B cell (primary cell): ENCODE measurements around the gene BHLHE41. TPM values are rescaled to one million over a fixed set of nuclear protein-coding genes. Genes with fewer than 3 reads are reported as not detected.

ENCODE experiments used
- ATAC-seq: fragments of 200-7000 bp; cut with Tn5 transposase; one replicate; pipeline ENCODE4 v1.10.0; 2021; ENCODE audit warnings: low read depth, mild to moderate bottlenecking, moderate number of reproducible peaks, moderate library complexity
- CTCF ChIA-PET: fragments of 350-600 bp; sonication (Branson Sonifier 250); formaldehyde crosslinking; loops from one replicate; lab custom pipeline; 2021; ENCODE audit warnings: antibody characterized with exemption, inconsistent platforms; lab: Charles Lee
- POLR2A ChIA-PET: fragments of 350-600 bp; sonication (Branson Sonifier 250); formaldehyde crosslinking; loops from one replicate; lab custom pipeline; 2021; ENCODE audit warnings: antibody characterized with exemption; lab: Charles Lee
- DNase-seq: peaks from one replicate; pipeline ENCODE4 v3.0.0; 2013
- H2AFZ ChIP-seq: 2 replicates; pipeline ENCODE4 v1.6.1; 2012; ENCODE audit warnings: mild to moderate bottlenecking, low read depth, low read length; ENCODE audit not compliant: insufficient read depth, poor library complexity, severe bottlenecking
- H3K27ac ChIP-seq, 2 donors: 1 replicate in 1 of 2; 2 replicates in 1 of 2; pipeline ENCODE4 v1.5.1; 2012 to 2013; ENCODE audit warnings: low read length in 2 of 2, mild to moderate bottlenecking in 2 of 2, moderate library complexity in 1 of 2
- H3K27me3 ChIP-seq, 4 experiments: fragments of 200-600 bp in 1 of 4; sonication (generic) in 1 of 4; replicated peaks in 1 of 4; 1 replicate in 2 of 4; 2 replicates in 2 of 4; pipeline versions ENCODE4 v1.6.1 to v1.7.0; 2013 to 2016; ENCODE audit warnings: low read length in 3 of 4, mild to moderate bottlenecking in 2 of 4, mixed read lengths in 1 of 4, moderate library complexity in 1 of 4; ENCODE audit not compliant: insufficient read depth in 4 of 4, control insufficient read depth in 3 of 4; ENCODE audit errors: control extremely low read depth in 1 of 4
- H3K36me3 ChIP-seq, 2 experiments: replicated peaks in 1 of 2; 1 replicate in 1 of 2; 2 replicates in 1 of 2; pipeline versions ENCODE4 v1.6.1 to v1.7.1; 2013; ENCODE audit warnings: low read length in 1 of 2; ENCODE audit not compliant: insufficient read depth in 2 of 2, control insufficient read depth in 1 of 2; ENCODE audit errors: control extremely low read depth in 1 of 2, extremely low read depth in 1 of 2
- H3K4me1 ChIP-seq, 2 donors: fragments of 200-600 bp in 1 of 2; sonication (generic) in 1 of 2; 1 replicate in 1 of 2; 2 replicates in 1 of 2; pipeline versions ENCODE4 v1.5.1 to v1.6.1; 2013 to 2017; ENCODE audit warnings: low read length in 2 of 2; ENCODE audit not compliant: control insufficient read depth in 2 of 2, insufficient read depth in 2 of 2
- H3K4me2 ChIP-seq: replicated peaks from 2 replicates; pipeline ENCODE3; 2012; ENCODE audit warnings: mild to moderate bottlenecking, low read depth, low read length; ENCODE audit not compliant: poor library complexity, severe bottlenecking
- H3K4me3 ChIP-seq, 5 experiments: fragments of 200-600 bp in 1 of 5; sonication (generic) in 1 of 5; 1 replicate in 3 of 5; 2 replicates in 2 of 5; pipeline versions ENCODE4 v1.5.1 to v1.7.0; 2011 to 2016; ENCODE audit warnings: low read length in 4 of 5, mild to moderate bottlenecking in 4 of 5, low read depth in 2 of 5, control low read depth in 1 of 5, moderate library complexity in 1 of 5; ENCODE audit not compliant: insufficient read depth in 1 of 5; ENCODE audit errors: control extremely low read depth in 1 of 5, extremely low read depth in 1 of 5
- H3K79me2 ChIP-seq: fragments of 200-600 bp; sonication (generic); one replicate; pipeline ENCODE4 v1.6.0; 2016; ENCODE audit warnings: low read length; ENCODE audit not compliant: control insufficient read depth, insufficient read depth
- H3K9ac ChIP-seq: fragments of 200-600 bp; sonication (generic); 2 replicates; pipeline ENCODE4 v1.6.1; 2017; ENCODE audit warnings: mild to moderate bottlenecking, low read length, moderate library complexity
- H3K9me3 ChIP-seq, 3 donors: one replicate each; pipeline versions ENCODE4 v1.6.1 to v1.7.1; 2013; ENCODE audit warnings: low read length in 2 of 3; ENCODE audit not compliant: control insufficient read depth in 2 of 3, insufficient read depth in 1 of 3; ENCODE audit errors: control extremely low read depth in 1 of 3
- H4K20me1 ChIP-seq: 2 replicates; pipeline ENCODE4 v1.6.0; 2012; ENCODE audit warnings: mild to moderate bottlenecking, low read length; ENCODE audit not compliant: insufficient read depth, control insufficient read depth, poor library complexity, severe bottlenecking
- H3K27ac Mint-ChIP-seq: one replicate; pipeline ENCODE4 v1.8.0; 2021; ENCODE audit warnings: mixed read lengths
- H3K27me3 Mint-ChIP-seq: one replicate; pipeline ENCODE4 v1.8.0; 2021; ENCODE audit warnings: mixed read lengths
- H3K4me1 Mint-ChIP-seq: one replicate; pipeline ENCODE4 v1.8.0; 2021; ENCODE audit warnings: mixed read lengths
- H3K4me3 Mint-ChIP-seq: one replicate; pipeline ENCODE4 v1.8.0; 2021; ENCODE audit warnings: mixed read lengths
- H3K9me3 Mint-ChIP-seq: one replicate; pipeline ENCODE4 v1.8.0; 2022; ENCODE audit warnings: mixed read lengths; ENCODE audit not compliant: insufficient read depth
- EZH2 ChIP-seq: IDR thresholded peaks from 2 replicates; pipeline ENCODE4 v1.6.1; 2012; ENCODE audit warnings: borderline replicate concordance, low read depth, mild to moderate bottlenecking, moderate library complexity, low read length; ENCODE audit not compliant: insufficient read depth, poor library complexity, severe bottlenecking
- WGBS: methylation state at CpG from one replicate; pipeline ENCODE4 v1.1.5; 2013; ENCODE audit warnings: missing lambda C conversion rate; ENCODE audit not compliant: insufficient coverage; 5-methylcytosine and 5-hydroxymethylcytosine counted together
- intact Hi-C: fragments of 100-400 bp; cut with micrococcal nuclease; formaldehyde crosslinking; loops from one replicate; pipeline ENCODE4 v1.10.0; 2022
- polyA plus RNA-seq: library from polyadenylated mRNA; depleted of rRNA; stranded (reverse); fragments of >200 nt; gene quantifications from 2 replicates; pipeline ENCODE4 v1.2.3, GENCODE V29; 2012
- total RNA-seq, 2 donors: library from RNA; stranded (reverse); fragments of 120-200 nt in 1 of 2; gene quantifications; 1 replicate in 1 of 2; 2 replicates in 1 of 2; pipeline versions ENCODE4 v1.2.3 to v1.2.4, GENCODE V29; 2013 to 2022
- TF ChIP-seq, protein P1 (sequence below): fragments of 200-600 bp; IDR thresholded peaks from one replicate; pipeline ENCODE4 v1.8.0; 2022; ENCODE audit warnings: antibody characterized with exemption, mild to moderate bottlenecking

The BHLHE41 gene
- total and polyA plus RNA-seq, 2 donors (not counting 1 experiment from before 2014, with no cell fraction given): 12.0 to 57.2 TPM

GRCh38 chr12:26101350-26101734, 23.5 kb downstream of the BHLHE41 start:
- Histone ChIP-seq H3K9ac (no peak overlapping the region), H3K79me2 (no peaks in the 10 kb centered on the region), H4K20me1 (no peaks in the 10 kb centered on the region), H3K4me2 (no peak overlapping the region), H3K27ac (no peak overlapping the region), H3K36me3 (no peaks in the 10 kb centered on the region), H3K4me1 (no peaks in the 10 kb centered on the region), H3K9me3 (no peaks in the 10 kb centered on the region), H3K4me3 (no peak overlapping the region), H2AFZ (no peak overlapping the region), H3K27me3 (no peaks in the 10 kb centered on the region)
- 84% methylated on average over 2 of the region's 3 CpGs for WGBS
- intact Hi-C loops: no loop called here
- CTCF ChIA-PET: interaction anchor here (1.1 to 3.0 kb wide), 2 partner anchors 18 to 513 kb away, joined by 6 to 9 read pairs; no protein-coding TSS in a partner anchor
- Mint-ChIP-seq H3K4me1 (no peaks in the 10 kb centered on the region), H3K27me3 (no peaks in the 10 kb centered on the region), H3K4me3 (no peak overlapping the region), H3K9me3 (no peaks in the 10 kb centered on the region), H3K27ac (no peak overlapping the region)
- TF ChIP-seq, protein P1, sequence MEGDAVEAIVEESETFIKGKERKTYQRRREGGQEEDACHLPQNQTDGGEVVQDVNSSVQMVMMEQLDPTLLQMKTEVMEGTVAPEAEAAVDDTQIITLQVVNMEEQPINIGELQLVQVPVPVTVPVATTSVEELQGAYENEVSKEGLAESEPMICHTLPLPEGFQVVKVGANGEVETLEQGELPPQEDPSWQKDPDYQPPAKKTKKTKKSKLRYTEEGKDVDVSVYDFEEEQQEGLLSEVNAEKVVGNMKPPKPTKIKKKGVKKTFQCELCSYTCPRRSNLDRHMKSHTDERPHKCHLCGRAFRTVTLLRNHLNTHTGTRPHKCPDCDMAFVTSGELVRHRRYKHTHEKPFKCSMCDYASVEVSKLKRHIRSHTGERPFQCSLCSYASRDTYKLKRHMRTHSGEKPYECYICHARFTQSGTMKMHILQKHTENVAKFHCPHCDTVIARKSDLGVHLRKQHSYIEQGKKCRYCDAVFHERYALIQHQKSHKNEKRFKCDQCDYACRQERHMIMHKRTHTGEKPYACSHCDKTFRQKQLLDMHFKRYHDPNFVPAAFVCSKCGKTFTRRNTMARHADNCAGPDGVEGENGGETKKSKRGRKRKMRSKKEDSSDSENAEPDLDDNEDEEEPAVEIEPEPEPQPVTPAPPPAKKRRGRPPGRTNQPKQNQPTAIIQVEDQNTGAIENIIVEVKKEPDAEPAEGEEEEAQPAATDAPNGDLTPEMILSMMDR: no peak
- no peak for TF ChIP-seq EZH2
- POLR2A ChIA-PET: no interaction called here
- ATAC-seq (no peak), DNase-seq (no peak)

DNA sequence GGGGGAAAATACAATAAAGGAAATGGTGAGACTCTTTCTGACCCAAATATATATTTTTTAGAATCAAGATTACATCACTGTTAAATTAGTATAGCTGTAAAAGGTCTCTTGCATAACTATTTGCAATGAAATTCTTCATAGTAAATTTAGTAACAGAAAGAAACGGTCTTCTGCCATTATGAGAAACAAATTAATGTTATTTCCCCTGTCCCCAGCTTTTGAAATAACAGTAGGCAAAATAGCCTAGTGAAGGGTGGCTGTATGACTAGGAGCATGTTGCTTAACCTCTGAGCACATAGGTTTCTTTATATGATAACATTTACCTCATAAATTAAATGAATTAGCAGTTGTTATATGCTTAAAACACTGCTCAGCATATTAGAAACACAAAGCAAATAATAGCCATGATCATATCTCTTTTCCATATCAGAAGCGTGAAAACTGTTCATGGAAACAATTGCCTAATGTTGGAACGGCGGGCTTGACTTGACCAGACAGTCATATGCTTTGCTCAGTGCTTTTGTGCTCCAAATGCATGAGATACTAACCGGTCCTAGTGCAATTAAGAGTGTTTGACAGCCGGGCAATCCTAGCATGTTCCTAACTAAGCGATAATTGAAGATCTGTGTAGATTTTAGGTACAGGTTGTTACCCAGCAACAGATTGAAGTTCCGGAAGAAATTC, 24.0 kb downstream of the BHLHE41 start:
- WGBS: 87% methylated on average over 3 of the region's 8 CpGs
- CTCF ChIA-PET: interaction anchor here (1.1 to 3.0 kb wide), 5 partner anchors 9 to 733 kb away, joined by 3 to 9 read pairs (median 4); partner anchors contain the start of gene ITPR2

More for the DNA sequence above, 24.0 kb downstream of the BHLHE41 start:
- H3K27ac Mint-ChIP-seq: no peak overlapping the region
- no peak overlapping the region for H3K9ac ChIP-seq
- TF ChIP-seq EZH2: no peak
- TF ChIP-seq, protein P1: no peak
- H3K36me3 ChIP-seq: no peaks in the 10 kb centered on the region
- no peak for DNase-seq
- H3K4me3 Mint-ChIP-seq: no peak overlapping the region
- H3K27me3 Mint-ChIP-seq: no peaks in the 10 kb centered on the region
- no peaks in the 10 kb centered on the region for H3K4me1 Mint-ChIP-seq
- no peak overlapping the region for H2AFZ ChIP-seq
- intact Hi-C loops: no loop called here
- POLR2A ChIA-PET: no interaction called here
- H4K20me1 ChIP-seq: no peaks in the 10 kb centered on the region
- H3K9me3 ChIP-seq: no peaks in the 10 kb centered on the region
- ATAC-seq: no peak
- H3K79me2 ChIP-seq: no peaks in the 10 kb centered on the region
- no peak overlapping the region for H3K4me2 ChIP-seq
- no peaks in the 10 kb centered on the region for H3K9me3 Mint-ChIP-seq
- no peaks in the 10 kb centered on the region for H3K4me1 ChIP-seq
- H3K27ac ChIP-seq: no peak overlapping the region
- H3K4me3 ChIP-seq: no peak overlapping the region
- H3K27me3 ChIP-seq: no peaks in the 10 kb centered on the region
